Effector memory CD4-positive, alpha-beta T cell (primary cell): ENCODE results near the gene SLAMF6.
A peak's percentile ranks its signal among the peaks of the same experiment; 100 is the strongest.

Source experiments
- DNase-seq, 3 donors: peaks; one replicate each; pipeline ENCODE4 v3.0.0-alpha.2; 2020
- H3K27ac ChIP-seq: 2 replicates; pipeline ENCODE4 v1.7.0; 2013; ENCODE audit warnings: mild to moderate bottlenecking, low read length, moderate library complexity; ENCODE audit not compliant: insufficient read depth, poor library complexity, severe bottlenecking
- H3K27me3 ChIP-seq: replicated peaks from 2 replicates; pipeline ENCODE4 v1.7.0; 2013; ENCODE audit warnings: mild to moderate bottlenecking, low read length; ENCODE audit not compliant: insufficient read depth, control insufficient read depth, poor library complexity, severe bottlenecking
- H3K36me3 ChIP-seq: 2 replicates; pipeline ENCODE4 v1.7.0; 2013; ENCODE audit warnings: mild to moderate bottlenecking, low read length, moderate library complexity; ENCODE audit not compliant: control insufficient read depth, insufficient read depth
- H3K4me1 ChIP-seq: 2 replicates; pipeline ENCODE4 v1.7.0; 2013; ENCODE audit warnings: low read length, mild to moderate bottlenecking; ENCODE audit not compliant: control insufficient read depth, insufficient read depth, poor library complexity, severe bottlenecking
- H3K4me3 ChIP-seq: 2 replicates; pipeline ENCODE4 v1.7.0; 2013; ENCODE audit warnings: low read length, low read depth, mild to moderate bottlenecking; ENCODE audit not compliant: insufficient read depth, poor library complexity, severe bottlenecking
- H3K9me3 ChIP-seq: 2 replicates; pipeline ENCODE4 v1.7.0; 2013; ENCODE audit warnings: mild to moderate bottlenecking, low read length, moderate library complexity; ENCODE audit not compliant: control insufficient read depth

The SLAMF6 gene

GRCh38 chr1:160546942-160547341, 23.9 kb upstream of the SLAMF6 start:
- no peak overlapping the region for H3K4me3 ChIP-seq
- no peak overlapping the region for H3K27ac ChIP-seq
- H3K9me3 ChIP-seq = no peaks in the 10 kb centered on the region
- no peak for DNase-seq
- H3K36me3 ChIP-seq = peaks cover 45% of the 10 kb centered on the region
- peaks cover 16% of the 10 kb centered on the region for H3K4me1 ChIP-seq
- H3K27me3 ChIP-seq = no peaks in the 10 kb centered on the region

- Histone ChIP-seq H3K27ac (peak overlapping the region; percentile 43), H3K27me3 (no peaks in the 10 kb centered on the region), H3K9me3 (no peaks in the 10 kb centered on the region), H3K36me3 (peaks cover 22% of the 10 kb centered on the region), H3K4me3 (no peak overlapping the region), H3K4me1 (peaks cover 34% of the 10 kb centered on the region)
- no peak for DNase-seq
These were observed 21.6 kb upstream of the SLAMF6 start for GRCh38 chr1:160544647-160545046.

GRCh38 chr1:160542303-160542945, 19.4 kb upstream of the SLAMF6 start:
- Histone ChIP-seq H3K27me3 (no peaks in the 10 kb centered on the region), H3K9me3 (no peaks in the 10 kb centered on the region), H3K4me3 (no peak overlapping the region), H3K36me3 (peaks cover 6% of the 10 kb centered on the region), H3K4me1 (peaks cover 44% of the 10 kb centered on the region), H3K27ac (peak overlapping the region; percentile 17)
- DNase-seq = no peak

- Histone ChIP-seq H3K4me1 (peaks cover 44% of the 10 kb centered on the region), H3K27ac (peak overlapping the region; percentile 70), H3K9me3 (no peaks in the 10 kb centered on the region), H3K27me3 (no peaks in the 10 kb centered on the region), H3K4me3 (no peak overlapping the region), H3K36me3 (no peaks in the 10 kb centered on the region)
- no peak for DNase-seq
These were observed 18.7 kb upstream of the SLAMF6 start for GRCh38 chr1:160541622-160542302.

- Histone ChIP-seq H3K9me3 (no peaks in the 10 kb centered on the region), H3K27ac (peak overlapping the region; percentile 70), H3K4me1 (peaks cover 44% of the 10 kb centered on the region), H3K27me3 (no peaks in the 10 kb centered on the region), H3K36me3 (no peaks in the 10 kb centered on the region), H3K4me3 (peak overlapping the region; percentile 33)
- DNase-seq = no peak
These were observed 17.8 kb upstream of the SLAMF6 start for GRCh38 chr1:160540859-160541233.

GRCh38 chr1:160539990-160540858, 17.2 kb upstream of the SLAMF6 start:
- peak overlapping the region; percentile 33 for H3K4me3 ChIP-seq
- H3K9me3 ChIP-seq = peaks cover 3% of the 10 kb centered on the region
- H3K27ac ChIP-seq = peak overlapping the region; percentile 70
- H3K4me1 ChIP-seq = peaks cover 43% of the 10 kb centered on the region
- no peaks in the 10 kb centered on the region for H3K36me3 ChIP-seq
- DNase-seq = peak; percentile 23 to 44 (median 38)
- no peaks in the 10 kb centered on the region for H3K27me3 ChIP-seq

- no peak for DNase-seq
- Histone ChIP-seq H3K4me1 (peaks cover 38% of the 10 kb centered on the region), H3K27ac (peak overlapping the region; percentile 50), H3K27me3 (no peaks in the 10 kb centered on the region), H3K9me3 (peaks cover 6% of the 10 kb centered on the region), H3K4me3 (no peak overlapping the region), H3K36me3 (no peaks in the 10 kb centered on the region)
These were observed 16.6 kb upstream of the SLAMF6 start for GRCh38 chr1:160539684-160539989.

GRCh38 chr1:160538985-160539651, 16.1 kb upstream of the SLAMF6 start:
- no peaks in the 10 kb centered on the region for H3K36me3 ChIP-seq
- H3K9me3 ChIP-seq = peaks cover 6% of the 10 kb centered on the region
- H3K27me3 ChIP-seq = no peaks in the 10 kb centered on the region
- no peak overlapping the region for H3K4me3 ChIP-seq
- peak overlapping the region; percentile 50 for H3K27ac ChIP-seq
- DNase-seq = no peak
- H3K4me1 ChIP-seq = peaks cover 35% of the 10 kb centered on the region

- Histone ChIP-seq H3K4me1 (peaks cover 35% of the 10 kb centered on the region), H3K36me3 (no peaks in the 10 kb centered on the region), H3K9me3 (peaks cover 6% of the 10 kb centered on the region), H3K4me3 (no peak overlapping the region), H3K27ac (no peak overlapping the region), H3K27me3 (no peaks in the 10 kb centered on the region)
- no peak for DNase-seq
These were observed 14.9 kb upstream of the SLAMF6 start for GRCh38 chr1:160537714-160538665.
